ENCODE data around the gene VPS4A.

The VPS4A gene

GRCh38 chr16:69301187-69301586 lies 10.0 kb upstream of the VPS4A start:
- Histone ChIP-seq H3K27me3 (ENCODE audit: insufficient read depth, poor library complexity, severe bottlenecking) (no peaks in the 10 kb centered on the region), H3K4me3 (replicated peaks; ENCODE audit: insufficient read depth, low read length) (no peak overlapping the region), H3K27ac (replicated peaks) (no peak overlapping the region)
- no peak for TF ChIP-seq POLR2AphosphoS5 (IDR thresholded peaks at IDR 0.05; ENCODE audit: low read depth)
- TF ChIP-seq REST (IDR thresholded peaks at IDR 0.05; ENCODE audit: insufficient replicate concordance, low read depth) = no peak
- TF ChIP-seq SPI1 (IDR thresholded peaks at IDR 0.05; ENCODE audit: borderline replicate concordance, low read depth) = no peak
- TF ChIP-seq GABPA (IDR thresholded peaks at IDR 0.05; ENCODE audit: low read depth) = no peak
- TF ChIP-seq CTCF (IDR thresholded peaks at IDR 0.05; ENCODE audit: insufficient read depth, low read length) = no peak
- DNase-seq (ENCODE audit: low read depth in 1 of 2, low spot score in 1 of 2) = no peak

GRCh38 chr16:69301861-69302260 lies 9.3 kb upstream of the VPS4A start:
- no peak overlapping the region for H3K27ac ChIP-seq (replicated peaks)
- no peak overlapping the region for H3K4me3 ChIP-seq (replicated peaks; ENCODE audit: insufficient read depth, low read length)
- no peak for TF ChIP-seq GABPA (IDR thresholded peaks at IDR 0.05; ENCODE audit: low read depth)
- no peak for TF ChIP-seq REST (IDR thresholded peaks at IDR 0.05; ENCODE audit: insufficient replicate concordance, low read depth)
- no peak for TF ChIP-seq SPI1 (IDR thresholded peaks at IDR 0.05; ENCODE audit: borderline replicate concordance, low read depth)
- TF ChIP-seq POLR2AphosphoS5 (IDR thresholded peaks at IDR 0.05; ENCODE audit: low read depth) = no peak
- no peak for TF ChIP-seq CTCF (IDR thresholded peaks at IDR 0.05; ENCODE audit: insufficient read depth, low read length)
- no peak for DNase-seq (ENCODE audit: low read depth in 1 of 2, low spot score in 1 of 2)
- no peaks in the 10 kb centered on the region for H3K27me3 ChIP-seq (ENCODE audit: insufficient read depth, poor library complexity, severe bottlenecking)

GRCh38 chr16:69302301-69302700 lies 8.8 kb upstream of the VPS4A start:
- no peak for TF ChIP-seq CTCF (IDR thresholded peaks at IDR 0.05; ENCODE audit: insufficient read depth, low read length)
- no peak for TF ChIP-seq POLR2AphosphoS5 (IDR thresholded peaks at IDR 0.05; ENCODE audit: low read depth)
- no peak for TF ChIP-seq GABPA (IDR thresholded peaks at IDR 0.05; ENCODE audit: low read depth)
- no peak for TF ChIP-seq REST (IDR thresholded peaks at IDR 0.05; ENCODE audit: insufficient replicate concordance, low read depth)
- no peak for TF ChIP-seq SPI1 (IDR thresholded peaks at IDR 0.05; ENCODE audit: borderline replicate concordance, low read depth)
- no peak for DNase-seq (ENCODE audit: low read depth in 1 of 2, low spot score in 1 of 2)
- Histone ChIP-seq H3K27ac (replicated peaks) (no peak overlapping the region), H3K4me3 (replicated peaks; ENCODE audit: insufficient read depth, low read length) (no peak overlapping the region), H3K27me3 (ENCODE audit: insufficient read depth, poor library complexity, severe bottlenecking) (no peaks in the 10 kb centered on the region)

Measured in HL-60 (cell line).